ENCODE measurements around the gene TMEM175. TPM values are rescaled to one million over a fixed set of nuclear protein-coding genes. Genes with fewer than 3 reads are reported as not detected.

Gene TMEM175
- total and polyA plus RNA-seq, 2 of the 13 experiments (the other 11 are each of a cell fraction or from before 2014, with no cell fraction given) = 5.1 to 9.9 TPM

DNA sequence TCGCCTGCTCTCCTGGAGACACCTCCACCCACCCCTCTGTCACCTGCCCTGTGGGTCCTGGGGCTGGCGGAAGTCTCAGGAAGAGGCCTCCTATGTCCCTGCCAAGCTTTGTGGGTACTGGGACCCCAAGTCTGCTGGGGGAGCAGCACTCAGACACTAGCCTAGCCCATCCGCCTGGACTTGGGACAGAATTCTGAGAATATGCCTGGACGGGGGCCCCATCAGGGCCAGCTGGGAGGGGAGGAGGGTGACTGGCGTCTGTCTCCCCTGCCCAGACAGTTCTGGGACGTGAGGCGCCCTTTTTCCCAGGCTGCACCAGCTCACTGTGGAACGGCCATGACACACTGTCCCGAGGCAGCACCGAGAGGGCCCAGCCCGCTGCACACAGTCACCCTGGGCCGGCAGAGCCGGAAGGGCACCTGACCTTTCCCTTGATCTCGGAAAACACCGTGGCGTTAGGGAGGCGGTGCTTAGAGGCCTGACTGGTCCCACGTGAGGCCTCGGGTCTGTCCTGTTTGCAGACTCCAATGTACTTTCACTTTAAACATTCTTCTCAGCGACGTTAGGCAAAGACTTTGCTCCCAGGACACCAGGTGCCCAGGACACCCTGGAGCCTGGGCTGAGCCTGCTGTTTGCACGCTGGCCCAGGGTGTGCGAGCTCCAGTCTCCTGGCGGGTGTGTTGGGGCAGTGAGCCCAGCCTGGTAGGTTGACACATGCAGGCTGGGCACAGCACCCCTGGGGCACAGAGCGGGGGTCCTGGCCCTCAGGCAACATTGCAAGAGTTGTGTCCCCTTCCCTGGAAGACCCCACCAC is 60.2 kb downstream of the TMEM175 start (continued):
- TF ChIP-seq ZNF142 (CRISPR knock-in tag; IDR thresholded peaks at IDR 0.05) (no peak; the same call in 1 of the 2 replicates), POLR2G (IDR thresholded peaks at IDR 0.05; ENCODE audit: low read depth, low read length) (peak; percentile 86), SRY (CRISPR knock-in tag; IDR thresholded peaks at IDR 0.05) (peak; percentile 61; the same call in 1 of the 2 replicates), ZNF510 (CRISPR knock-in tag; IDR thresholded peaks at IDR 0.05; ENCODE audit: low read depth) (peak; percentile 95), ZKSCAN8 (CRISPR knock-in tag; IDR thresholded peaks at IDR 0.05; ENCODE audit: borderline replicate concordance) (peak; percentile 85), BRD4 (CRISPR knock-in tag; IDR thresholded peaks at IDR 0.05) (no peak), NCOA5 (CRISPR knock-in tag; IDR thresholded peaks at IDR 0.05) (no peak; the same call in 1 of the 2 replicates), SP1 (IDR thresholded peaks at IDR 0.05) (no peak), SP1 (CRISPR knock-in tag; IDR thresholded peaks at IDR 0.05) (peak; percentile 75), HOXA9 (CRISPR knock-in tag; IDR thresholded peaks at IDR 0.05; ENCODE audit: borderline replicate concordance) (no peak), ZNF883 (CRISPR knock-in tag; IDR thresholded peaks at IDR 0.05; ENCODE audit: not compliant biosample characterization) (peak; percentile 65), TSC22D2 (CRISPR knock-in tag; IDR thresholded peaks at IDR 0.05; ENCODE audit: borderline replicate concordance) (peak; percentile 50; the same call in 1 of the 2 replicates), GATAD2A (CRISPR knock-in tag; IDR thresholded peaks at IDR 0.05) (peak; percentile 90), ZNF362 (CRISPR knock-in tag; IDR thresholded peaks at IDR 0.05; ENCODE audit: borderline replicate concordance) (no peak), NFIC (IDR thresholded peaks at IDR 0.05; ENCODE audit: low read length) (no peak), TCF12 (IDR thresholded peaks at IDR 0.05) (no peak), TCF12 (CRISPR knock-in tag; IDR thresholded peaks at IDR 0.05) (peak; percentile 68; the same call in 1 of the 2 replicates), ARNT2 (CRISPR knock-in tag; IDR thresholded peaks at IDR 0.05; ENCODE audit: low read depth) (peak; percentile 22; the same call in 1 of the 2 replicates), SSRP1 (CRISPR knock-in tag; IDR thresholded peaks at IDR 0.05) (peak; percentile 82; the same call in 1 of the 2 replicates), ZNF550 (CRISPR knock-in tag; IDR thresholded peaks at IDR 0.05; ENCODE audit: borderline replicate concordance) (no peak), NR2F6 (IDR thresholded peaks at IDR 0.05) (peak; percentile 97), NR2F6 (CRISPR knock-in tag; IDR thresholded peaks at IDR 0.05) (peak; percentile 99), THYN1 (CRISPR knock-in tag; IDR thresholded peaks at IDR 0.05; ENCODE audit: borderline replicate concordance, low read depth) (no peak), ZNF547 (CRISPR knock-in tag; IDR thresholded peaks at IDR 0.05) (no peak), SALL2 (CRISPR knock-in tag; IDR thresholded peaks at IDR 0.05) (peak; percentile 27)

Measured in HepG2 (cell line).